Hepatocyte (in vitro differentiated cells): Measurements from ENCODE around the gene SEC23IP. TPM values are rescaled to one million over a fixed set of nuclear protein-coding genes. Genes with fewer than 3 reads are reported as not detected.

Experiments used
- DNase-seq: peaks from one replicate; pipeline ENCODE4 v3.0.0-alpha.2; 2016; ENCODE audit warnings: low spot score
- H2AFZ ChIP-seq: fragments of 200-600 bp; sonication (generic); 2 replicates; pipeline ENCODE4 v1.6.0; 2016; ENCODE audit warnings: antibody characterized with exemption, mild to moderate bottlenecking
- H3K27ac ChIP-seq: fragments of 200-600 bp; sonication (generic); 2 replicates; pipeline ENCODE4 v1.5.1; 2016; ENCODE audit warnings: mild to moderate bottlenecking
- H3K27me3 ChIP-seq: fragments of 200-600 bp; sonication (generic); 2 replicates; pipeline ENCODE4 v1.6.1; 2016
- H3K36me3 ChIP-seq: fragments of 200-600 bp; sonication (generic); replicated peaks from 2 replicates; pipeline ENCODE4 v1.5.1; 2016; ENCODE audit warnings: low read depth; ENCODE audit not compliant: insufficient read depth
- H3K4me1 ChIP-seq: fragments of 200-600 bp; sonication (generic); 2 replicates; pipeline ENCODE4 v1.5.1; 2016; ENCODE audit warnings: mild to moderate bottlenecking, moderate library complexity; ENCODE audit not compliant: insufficient read depth
- H3K4me2 ChIP-seq: fragments of 200-600 bp; sonication (generic); 2 replicates; pipeline ENCODE4 v1.6.0; 2016
- H3K4me3 ChIP-seq: fragments of 200-600 bp; sonication (generic); 2 replicates; pipeline ENCODE4 v1.5.1; 2016; ENCODE audit warnings: mild to moderate bottlenecking
- H3K79me2 ChIP-seq: fragments of 200-600 bp; sonication (generic); 2 replicates; pipeline ENCODE4 v1.6.0; 2017; ENCODE audit warnings: mild to moderate bottlenecking
- H3K9me2 ChIP-seq: fragments of 200-600 bp; sonication (generic); replicated peaks from 2 replicates; pipeline ENCODE4 v1.6.0; 2017; ENCODE audit warnings: mild to moderate bottlenecking; ENCODE audit not compliant: insufficient read depth
- H3K9me3 ChIP-seq: fragments of 200-600 bp; sonication (generic); 2 replicates; pipeline ENCODE4 v1.5.1; 2016; ENCODE audit warnings: low read depth, mild to moderate bottlenecking
- H4K20me1 ChIP-seq: fragments of 200-600 bp; sonication (generic); 2 replicates; pipeline ENCODE4 v1.6.0; 2016; ENCODE audit warnings: mild to moderate bottlenecking; ENCODE audit not compliant: insufficient read depth, poor library complexity, severe bottlenecking
- EZH2 ChIP-seq: fragments of 200-600 bp; sonication (generic); IDR thresholded peaks from 2 replicates; pipeline ENCODE4 v1.6.1; 2016; ENCODE audit warnings: antibody characterized with exemption, mild to moderate bottlenecking, borderline replicate concordance
- EZH2phosphoT487 ChIP-seq: fragments of 200-600 bp; sonication (generic); IDR thresholded peaks from one replicate; pipeline ENCODE4 v1.6.1; 2018; ENCODE audit warnings: antibody characterized with exemption, mild to moderate bottlenecking, low read depth, moderate library complexity; ENCODE audit not compliant: unreplicated experiment, severe bottlenecking
- WGBS: methylation state at CpG from one replicate; pipeline ENCODE4 v1.1.6; 2016; ENCODE audit warnings: low lambda C conversion rate; ENCODE audit errors: missing lambda C conversion rate; 5-methylcytosine and 5-hydroxymethylcytosine counted together
- polyA plus RNA-seq: library from polyadenylated mRNA; unstranded; fragments of >200 nt; fragmentation: Nextera tagmentation; extraction: Ambion mirVana; gene quantifications from 2 replicates; pipeline ENCODE4 v1.2.1, GENCODE V29; 2016
- total RNA-seq: library from RNA; depleted of rRNA; stranded (reverse); fragments of >200 nt; gene quantifications from 2 replicates; pipeline ENCODE4 v1.2.3, GENCODE V29; 2014
- TF ChIP-seq, protein P1 (sequence below): fragments of 200-600 bp; sonication (generic); IDR thresholded peaks from 2 replicates; pipeline ENCODE4 v1.5.1; 2016; ENCODE audit warnings: antibody characterized with exemption, mild to moderate bottlenecking; ENCODE audit not compliant: poor library complexity

Gene SEC23IP
- total RNA-seq (27.2 and 27.4 TPM in 2 replicates), polyA plus RNA-seq (39.9 and 46.8 TPM in 2 replicates)

DNA sequence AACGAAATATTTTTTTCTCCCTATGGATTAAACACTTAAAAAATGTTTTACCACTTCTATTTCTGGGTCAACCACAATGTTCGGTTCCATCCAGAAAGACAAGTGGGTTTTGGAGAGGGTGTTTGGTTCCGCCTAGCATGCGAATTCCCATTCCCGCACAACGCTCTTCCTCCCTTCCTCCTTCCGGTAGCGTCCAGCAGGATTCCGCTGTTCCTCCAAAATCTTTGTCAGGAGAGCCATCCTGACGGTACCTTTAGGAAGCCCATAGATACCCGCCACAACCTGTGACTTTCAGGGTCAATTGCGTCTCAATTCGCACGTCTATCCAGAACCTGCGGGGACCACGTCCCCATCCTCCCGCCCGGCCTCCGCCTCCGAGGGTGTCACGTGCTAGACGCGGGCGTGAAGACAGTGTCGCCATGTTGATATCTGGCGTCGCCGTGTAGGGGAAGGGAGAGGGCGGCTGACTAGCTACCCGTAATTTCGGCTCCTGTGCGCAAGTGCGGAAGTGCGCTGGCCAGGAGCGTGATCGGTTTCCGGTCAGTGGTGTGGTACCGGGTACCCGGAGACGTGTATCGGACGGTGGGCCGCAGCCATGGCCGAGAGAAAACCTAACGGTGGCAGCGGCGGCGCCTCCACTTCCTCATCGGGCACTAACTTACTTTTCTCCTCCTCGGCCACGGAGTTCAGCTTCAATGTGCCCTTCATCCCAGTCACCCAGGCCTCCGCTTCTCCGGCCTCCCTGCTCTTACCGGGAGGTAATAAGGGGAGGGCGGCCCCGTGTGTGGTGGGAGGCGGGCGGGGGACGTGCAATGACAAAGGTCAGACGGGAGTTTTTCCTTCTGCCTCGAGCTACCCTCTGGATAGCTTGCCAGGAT is at the start of gene SEC23IP:
SEC23IP (plus strand) TSS at position 543 of the 878 bp plus-strand sequence; CDS start at position 596, 53 bp downstream.
- H3K79me2 ChIP-seq, result peaks cover 51% of the 10 kb centered on the region

DNA sequence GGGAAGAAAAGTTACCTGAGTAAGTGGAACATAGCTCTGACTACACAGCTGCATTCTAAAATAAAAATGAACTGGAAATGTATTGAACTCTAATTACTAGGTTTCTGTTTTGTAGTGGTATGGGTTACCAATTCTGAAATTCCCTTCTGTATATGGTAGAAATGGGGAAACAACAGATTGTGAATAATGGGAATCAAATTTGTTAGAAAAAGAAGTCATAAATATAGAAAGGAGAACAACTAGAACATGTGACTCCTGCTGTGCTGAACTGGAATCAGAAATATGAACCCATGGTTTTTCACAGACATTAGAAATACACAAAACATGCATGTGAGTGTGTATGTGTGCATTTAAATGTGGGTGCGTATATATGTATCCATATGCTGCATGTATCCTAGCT is 46.9 kb upstream of the SEC23IP start:
- H3K4me3 ChIP-seq, result no peak overlapping the region
- no peaks in the 10 kb centered on the region for H4K20me1 ChIP-seq
- WGBS, result 95% methylated on average over 1 of the region's 1 CpG
- no peaks in the 10 kb centered on the region for H3K27me3 ChIP-seq
- DNase-seq, result no peak
- H3K79me2 ChIP-seq, result no peaks in the 10 kb centered on the region
- no peak for TF ChIP-seq EZH2
- TF ChIP-seq, protein P1, sequence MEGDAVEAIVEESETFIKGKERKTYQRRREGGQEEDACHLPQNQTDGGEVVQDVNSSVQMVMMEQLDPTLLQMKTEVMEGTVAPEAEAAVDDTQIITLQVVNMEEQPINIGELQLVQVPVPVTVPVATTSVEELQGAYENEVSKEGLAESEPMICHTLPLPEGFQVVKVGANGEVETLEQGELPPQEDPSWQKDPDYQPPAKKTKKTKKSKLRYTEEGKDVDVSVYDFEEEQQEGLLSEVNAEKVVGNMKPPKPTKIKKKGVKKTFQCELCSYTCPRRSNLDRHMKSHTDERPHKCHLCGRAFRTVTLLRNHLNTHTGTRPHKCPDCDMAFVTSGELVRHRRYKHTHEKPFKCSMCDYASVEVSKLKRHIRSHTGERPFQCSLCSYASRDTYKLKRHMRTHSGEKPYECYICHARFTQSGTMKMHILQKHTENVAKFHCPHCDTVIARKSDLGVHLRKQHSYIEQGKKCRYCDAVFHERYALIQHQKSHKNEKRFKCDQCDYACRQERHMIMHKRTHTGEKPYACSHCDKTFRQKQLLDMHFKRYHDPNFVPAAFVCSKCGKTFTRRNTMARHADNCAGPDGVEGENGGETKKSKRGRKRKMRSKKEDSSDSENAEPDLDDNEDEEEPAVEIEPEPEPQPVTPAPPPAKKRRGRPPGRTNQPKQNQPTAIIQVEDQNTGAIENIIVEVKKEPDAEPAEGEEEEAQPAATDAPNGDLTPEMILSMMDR, result no peak
- TF ChIP-seq EZH2phosphoT487, result no peak
- no peaks in the 10 kb centered on the region for H3K9me3 ChIP-seq
- H2AFZ ChIP-seq, result no peak overlapping the region
- no peaks in the 10 kb centered on the region for H3K4me1 ChIP-seq
- no peaks in the 10 kb centered on the region for H3K36me3 ChIP-seq
- no peaks in the 10 kb centered on the region for H3K9me2 ChIP-seq
- no peak overlapping the region for H3K4me2 ChIP-seq
- no peak overlapping the region for H3K27ac ChIP-seq

More for the DNA sequence above, at the start of gene SEC23IP:
- Histone ChIP-seq H3K4me2 (peak within 1 kb of the TSS; percentile 89), H3K9me2 (no peaks in the 10 kb centered on the region), H3K27me3 (no peaks in the 10 kb centered on the region), H2AFZ (peak within 1 kb of the TSS; percentile 86), H4K20me1 (peaks cover 28% of the 10 kb centered on the region), H3K27ac (peak within 1 kb of the TSS; percentile 87), H3K4me1 (peaks cover 38% of the 10 kb centered on the region), H3K36me3 (no peaks in the 10 kb centered on the region), H3K4me3 (peak within 1 kb of the TSS; percentile 74), H3K9me3 (no peaks in the 10 kb centered on the region)
- WGBS, result under 1% methylated on average over 51 of the region's 61 CpGs
- no peak for TF ChIP-seq EZH2
- TF ChIP-seq, protein P1, result no peak
- peak; percentile 97 for DNase-seq

DNA sequence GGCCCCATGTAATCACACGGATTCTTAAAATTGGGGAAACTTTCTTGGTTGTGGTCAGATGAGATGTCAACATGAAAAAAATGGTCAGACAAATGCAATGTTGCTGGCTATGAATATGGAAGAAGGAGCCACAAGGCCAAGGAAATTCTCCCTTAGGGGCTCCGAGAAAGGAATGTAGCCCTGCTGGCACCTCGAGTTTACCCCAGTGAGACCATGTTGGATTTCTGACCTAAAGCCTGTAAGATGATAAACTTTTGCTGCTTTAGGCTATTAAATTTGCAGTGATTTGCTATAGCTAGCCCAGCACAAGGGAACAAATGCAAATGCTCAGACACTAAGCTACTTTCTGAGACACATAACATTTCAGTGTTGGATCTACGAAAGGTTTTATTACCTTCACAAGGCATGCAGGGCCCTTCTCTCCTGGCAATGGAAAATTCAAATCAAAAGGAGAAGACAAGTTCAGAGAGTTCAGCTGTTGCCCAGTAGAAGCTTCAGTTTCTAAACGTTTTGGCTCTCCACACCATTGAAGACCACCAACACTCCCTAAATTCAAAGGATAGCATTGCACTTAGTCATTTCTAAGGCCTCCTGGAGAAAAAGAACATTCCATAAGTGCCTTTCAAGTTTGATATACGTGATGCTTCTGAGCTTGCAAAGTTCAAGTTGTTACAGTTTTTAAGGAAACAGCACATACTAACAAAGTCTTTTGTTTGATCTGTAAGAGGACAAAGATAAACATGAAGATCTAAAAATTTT is 43.3 kb upstream of the SEC23IP start:
- Histone ChIP-seq H3K36me3 (no peaks in the 10 kb centered on the region), H3K4me1 (no peaks in the 10 kb centered on the region), H3K4me3 (no peak overlapping the region), H3K9me2 (no peaks in the 10 kb centered on the region), H3K4me2 (no peak overlapping the region), H3K27me3 (no peaks in the 10 kb centered on the region), H3K9me3 (no peaks in the 10 kb centered on the region), H2AFZ (no peak overlapping the region), H3K79me2 (no peaks in the 10 kb centered on the region), H4K20me1 (no peaks in the 10 kb centered on the region), H3K27ac (peak overlapping the region; percentile 70)
- DNase-seq, result no peak
- 62% methylated on average over 6 of the region's 6 CpGs for WGBS
- TF ChIP-seq EZH2 (no peak), EZH2phosphoT487 (no peak)
- TF ChIP-seq, protein P1, result no peak
